K562 (cell line): ENCODE data around the gene CHRNA9. TPM values are rescaled to one million over a fixed set of nuclear protein-coding genes. Genes with fewer than 3 reads are reported as not detected.
A peak's percentile ranks its signal among the peaks of the same experiment; 100 is the strongest.
"Not testable (repeated sequence)": the region's sequence is repeated elsewhere in the genome, so short reads cannot be mapped to it uniquely, and the experiment has no call there.

ENCODE experiments used
- ARNT ChIP-seq, 2 experiments: fragments of 450-650 bp; IDR thresholded peaks; 2 replicates each; pipeline ENCODE4 v1.6.1; 2016; ENCODE audit warnings: mild to moderate bottlenecking in 1 of 2
- ATF1 ChIP-seq, 2 experiments: fragments of 450-650 bp in 1 of 2; IDR thresholded peaks; 2 replicates each; pipeline ENCODE4 v1.6.1; 2016; ENCODE audit warnings: missing compliant biosample characterization in 1 of 2, missing genetic modification characterization in 1 of 2
- C11orf30 ChIP-seq: fragments of 450-650 bp; IDR thresholded peaks from 2 replicates; pipeline ENCODE4 v1.6.1; 2016; ENCODE audit warnings: low read depth, mild to moderate bottlenecking
- CCNT2 ChIP-seq: IDR thresholded peaks from 2 replicates; pipeline ENCODE4 v1.6.1; 2011; ENCODE audit warnings: borderline replicate concordance, low read depth, mild to moderate bottlenecking, moderate library complexity, mixed read lengths, low read length; ENCODE audit not compliant: insufficient read length; ENCODE audit errors: extremely low read depth
- CXXC5 ChIP-seq: fragments of 250-450 bp; sonication (Bioruptor Pico); IDR thresholded peaks from 2 replicates; pipeline ENCODE4 v1.8.0; 2022; ENCODE audit warnings: inconsistent platforms, mild to moderate bottlenecking, moderate library complexity
- DPF2 ChIP-seq: fragments of 450-650 bp; IDR thresholded peaks from 2 replicates; pipeline ENCODE4 v1.6.1; 2016
- FOS ChIP-seq: IDR thresholded peaks from 3 replicates; pipeline ENCODE4 v1.6.1; 2011; ENCODE audit not compliant: insufficient read length; ENCODE audit errors: extremely low read depth
- GATA2 ChIP-seq: sonication (generic); formaldehyde crosslinking; IDR thresholded peaks from 2 replicates; pipeline ENCODE4 v1.4.0; 2020; ENCODE audit warnings: mild to moderate bottlenecking, missing genetic modification reagents
- JUN ChIP-seq, 2 experiments: sonication (generic) in 1 of 2; formaldehyde crosslinking in 1 of 2; IDR thresholded peaks; 2 replicates each; pipeline versions ENCODE4 v1.6.1 to v1.8.0; 2012 to 2022; ENCODE audit warnings: borderline replicate concordance in 2 of 2, mild to moderate bottlenecking in 2 of 2, improper control_type of control experiment in 1 of 2, low read depth in 1 of 2, low read length in 1 of 2, missing genetic modification reagents in 1 of 2
- KDM1A ChIP-seq, 2 experiments: fragments of 450-650 bp; IDR thresholded peaks; 2 replicates each; pipeline ENCODE4 v1.6.1; 2016; ENCODE audit warnings: mild to moderate bottlenecking in 2 of 2
- MITF ChIP-seq: IDR thresholded peaks from 2 replicates; pipeline ENCODE4 v1.6.1; 2014; ENCODE audit warnings: antibody characterized with exemption
- NR2C2 ChIP-seq, 2 experiments: fragments of 200-800 bp in 1 of 2; sonication (Bioruptor generic) in 1 of 2; sonication (generic) in 1 of 2; formaldehyde crosslinking in 1 of 2; IDR thresholded peaks; 2 replicates each; pipeline versions ENCODE4 v1.6.1 to v1.8.0; 2016 to 2022; ENCODE audit warnings: mild to moderate bottlenecking in 1 of 2, missing compliant biosample characterization in 1 of 2, missing genetic modification characterization in 1 of 2, missing genetic modification reagents in 1 of 2
- PKNOX1 ChIP-seq: fragments of 450-650 bp; IDR thresholded peaks from 2 replicates; pipeline ENCODE4 v1.6.1; 2016
- RAD51 ChIP-seq: fragments of 450-650 bp; IDR thresholded peaks from 2 replicates; pipeline ENCODE4 v1.7.1; 2016; ENCODE audit warnings: low read depth, mild to moderate bottlenecking, borderline replicate concordance
- TBL1XR1 ChIP-seq, 2 experiments: IDR thresholded peaks; 2 replicates each; pipeline ENCODE4 v1.6.1; 2012; ENCODE audit warnings: improper control_type of control experiment in 2 of 2, low read length in 2 of 2, mild to moderate bottlenecking in 1 of 2
- TCF7 ChIP-seq: sonication (generic); IDR thresholded peaks from 2 replicates; pipeline ENCODE4 v1.6.1; 2016; ENCODE audit warnings: antibody characterized with exemption, borderline replicate concordance
- polyA plus RNA-seq, 8 experiments: library from polyadenylated mRNA; depleted of rRNA in 4 of 8; stranded (reverse) in 5 of 8; unstranded in 3 of 8; fragments of >200 nt; fragmentation: Nextera tagmentation in 2 of 8; fragmentation: Illumina TruSeq in 1 of 8; extraction: Ambion mirVana in 2 of 8; extraction: Trizol in 1 of 8; gene quantifications; 2 replicates each; pipeline versions ENCODE4 v1.2.1 to v1.2.3, GENCODE V29; 2011 to 2014; ENCODE audit warnings: inconsistent platforms in 1 of 8, missing spikeins in 1 of 8
- total RNA-seq, 7 experiments: library from RNA; depleted of rRNA in 6 of 7; stranded (reverse); fragments of >200 nt in 6 of 7; fragmentation: Illumina TruSeq in 2 of 7; extraction: Trizol in 2 of 7; gene quantifications; 2 replicates each; pipeline versions ENCODE4 v1.2.1 to v1.2.3, GENCODE V29; 2011 to 2021; ENCODE audit warnings: low replicate concordance in 1 of 7
- TF ChIP-seq, protein P1 (sequence below), 3 experiments: fragments of 200-800 bp in 1 of 3; fragments of 250-450 bp in 1 of 3; fragments of 450-650 bp in 1 of 3; sonication (Bioruptor Pico) in 1 of 3; sonication (Bioruptor generic) in 1 of 3; formaldehyde crosslinking in 1 of 3; IDR thresholded peaks; 2 replicates each; pipeline versions ENCODE4 v1.6.1 to v1.8.0; 2016 to 2022; ENCODE audit warnings: mild to moderate bottlenecking in 2 of 3, missing genetic modification characterization in 2 of 3, missing compliant biosample characterization in 1 of 3, moderate library complexity in 1 of 3
- TF ChIP-seq, protein P2 (sequence below): sonication (generic); formaldehyde crosslinking; IDR thresholded peaks from 2 replicates; pipeline ENCODE4 v1.4.0; 2020; ENCODE audit warnings: mild to moderate bottlenecking, missing genetic modification reagents

The CHRNA9 gene
- total and polyA plus RNA-seq, 9 of the 15 experiments (the other 6 are each of a cell fraction or from before 2014, with no cell fraction given) = not detected

DNA sequence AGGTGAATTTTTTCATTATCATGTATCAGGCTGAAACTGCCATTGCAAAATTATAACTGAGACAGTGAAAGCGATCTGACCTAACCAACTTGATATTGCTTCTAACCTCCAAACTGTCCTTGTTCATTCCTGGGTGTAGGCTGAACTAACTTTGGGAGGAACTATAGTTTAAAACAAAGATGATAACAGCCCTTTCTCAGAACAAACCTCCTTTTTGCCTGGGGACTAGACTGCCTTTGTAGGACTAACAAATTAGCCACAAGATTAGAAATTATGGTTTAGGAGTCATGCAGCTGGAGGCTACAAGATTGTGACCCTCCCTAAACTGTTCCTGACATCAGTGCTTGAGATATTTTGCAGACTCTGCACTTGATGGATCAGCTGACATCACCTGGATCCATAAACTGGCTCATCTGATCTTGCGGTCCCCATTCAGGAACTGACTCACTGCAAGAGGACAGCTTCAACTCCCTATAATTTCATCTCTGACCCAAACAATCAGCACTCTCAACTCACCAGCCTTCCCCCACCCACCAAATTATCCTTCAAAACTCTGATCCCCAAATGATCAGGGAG is 44.4 kb upstream of the CHRNA9 start (continued):
- TF ChIP-seq JUN (IDR thresholded peaks at IDR 0.05; ENCODE audit: borderline replicate concordance, low read depth, low read length) = peak; percentile 93
- TF ChIP-seq JUN (CRISPR knock-in tag; IDR thresholded peaks at IDR 0.05; ENCODE audit: borderline replicate concordance) = 0 out of 2 replicates have a peak, but pooled peaks have one; percentile 33
- TF ChIP-seq KDM1A (IDR thresholded peaks at IDR 0.05) = peak; percentile 95 to 97
- TF ChIP-seq, protein P1, sequence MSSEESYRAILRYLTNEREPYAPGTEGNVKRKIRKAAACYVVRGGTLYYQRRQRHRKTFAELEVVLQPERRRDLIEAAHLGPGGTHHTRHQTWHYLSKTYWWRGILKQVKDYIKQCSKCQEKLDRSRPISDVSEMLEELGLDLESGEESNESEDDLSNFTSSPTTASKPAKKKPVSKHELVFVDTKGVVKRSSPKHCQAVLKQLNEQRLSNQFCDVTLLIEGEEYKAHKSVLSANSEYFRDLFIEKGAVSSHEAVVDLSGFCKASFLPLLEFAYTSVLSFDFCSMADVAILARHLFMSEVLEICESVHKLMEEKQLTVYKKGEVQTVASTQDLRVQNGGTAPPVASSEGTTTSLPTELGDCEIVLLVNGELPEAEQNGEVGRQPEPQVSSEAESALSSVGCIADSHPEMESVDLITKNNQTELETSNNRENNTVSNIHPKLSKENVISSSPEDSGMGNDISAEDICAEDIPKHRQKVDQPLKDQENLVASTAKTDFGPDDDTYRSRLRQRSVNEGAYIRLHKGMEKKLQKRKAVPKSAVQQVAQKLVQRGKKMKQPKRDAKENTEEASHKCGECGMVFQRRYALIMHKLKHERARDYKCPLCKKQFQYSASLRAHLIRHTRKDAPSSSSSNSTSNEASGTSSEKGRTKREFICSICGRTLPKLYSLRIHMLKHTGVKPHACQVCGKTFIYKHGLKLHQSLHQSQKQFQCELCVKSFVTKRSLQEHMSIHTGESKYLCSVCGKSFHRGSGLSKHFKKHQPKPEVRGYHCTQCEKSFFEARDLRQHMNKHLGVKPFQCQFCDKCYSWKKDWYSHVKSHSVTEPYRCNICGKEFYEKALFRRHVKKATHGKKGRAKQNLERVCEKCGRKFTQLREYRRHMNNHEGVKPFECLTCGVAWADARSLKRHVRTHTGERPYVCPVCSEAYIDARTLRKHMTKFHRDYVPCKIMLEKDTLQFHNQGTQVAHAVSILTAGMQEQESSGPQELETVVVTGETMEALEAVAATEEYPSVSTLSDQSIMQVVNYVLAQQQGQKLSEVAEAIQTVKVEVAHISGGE (CRISPR knock-in tag; IDR thresholded peaks at IDR 0.05) = peak in 1 of 3 experiments; percentile 47; a peak in 1 of 6 replicates
- peak; percentile 86; the same call in 1 of the 2 replicates for TF ChIP-seq TCF7
- peak; percentile 96 for TF ChIP-seq DPF2
- peak; percentile 75 for TF ChIP-seq CCNT2
- TF ChIP-seq MITF = peak; percentile 88
- TF ChIP-seq ATF1, NR2C2 (CRISPR knock-in tag; IDR thresholded peaks at IDR 0.05): not testable (repeated sequence)
- TF ChIP-seq ATF1 (tag; IDR thresholded peaks at IDR 0.05) = peak; percentile 74
- TF ChIP-seq PKNOX1 = peak; percentile 88
- TF ChIP-seq TBL1XR1 (IDR thresholded peaks at IDR 0.05; ENCODE audit: low read length in 2 of 2) = peak in 1 of 2 experiments; percentile 89; a peak in 2 of 4 replicates
- TF ChIP-seq FOS = peak; percentile 18
- peak; percentile 92 for TF ChIP-seq C11orf30
- peak; percentile 44; the same call in 1 of the 2 replicates for TF ChIP-seq NR2C2 (tag; IDR thresholded peaks at IDR 0.05)
- peak; percentile 84 for TF ChIP-seq GATA2 (CRISPR knock-in tag)
- TF ChIP-seq RAD51 = peak; percentile 51
- peak; percentile 84 to 85; a peak in 3 of 4 replicates for TF ChIP-seq ARNT (IDR thresholded peaks at IDR 0.05)
- TF ChIP-seq, protein P2, sequence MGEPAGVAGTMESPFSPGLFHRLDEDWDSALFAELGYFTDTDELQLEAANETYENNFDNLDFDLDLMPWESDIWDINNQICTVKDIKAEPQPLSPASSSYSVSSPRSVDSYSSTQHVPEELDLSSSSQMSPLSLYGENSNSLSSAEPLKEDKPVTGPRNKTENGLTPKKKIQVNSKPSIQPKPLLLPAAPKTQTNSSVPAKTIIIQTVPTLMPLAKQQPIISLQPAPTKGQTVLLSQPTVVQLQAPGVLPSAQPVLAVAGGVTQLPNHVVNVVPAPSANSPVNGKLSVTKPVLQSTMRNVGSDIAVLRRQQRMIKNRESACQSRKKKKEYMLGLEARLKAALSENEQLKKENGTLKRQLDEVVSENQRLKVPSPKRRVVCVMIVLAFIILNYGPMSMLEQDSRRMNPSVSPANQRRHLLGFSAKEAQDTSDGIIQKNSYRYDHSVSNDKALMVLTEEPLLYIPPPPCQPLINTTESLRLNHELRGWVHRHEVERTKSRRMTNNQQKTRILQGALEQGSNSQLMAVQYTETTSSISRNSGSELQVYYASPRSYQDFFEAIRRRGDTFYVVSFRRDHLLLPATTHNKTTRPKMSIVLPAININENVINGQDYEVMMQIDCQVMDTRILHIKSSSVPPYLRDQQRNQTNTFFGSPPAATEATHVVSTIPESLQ (CRISPR knock-in tag) = 0 out of 2 replicates have a peak, but pooled peaks have one; percentile 17
- 0 out of 2 replicates have a peak, but pooled peaks have one; percentile 41 for TF ChIP-seq CXXC5 (CRISPR knock-in tag)
